Measurements from ENCODE around the gene NHEJ1. TPM values are rescaled to one million over a fixed set of nuclear protein-coding genes. Genes with fewer than 3 reads are reported as not detected.

The NHEJ1 gene
- total and polyA plus RNA-seq, 2 of the 13 experiments (the other 11 are each of a cell fraction or from before 2014, with no cell fraction given), result 30.0 to 30.7 TPM

DNA sequence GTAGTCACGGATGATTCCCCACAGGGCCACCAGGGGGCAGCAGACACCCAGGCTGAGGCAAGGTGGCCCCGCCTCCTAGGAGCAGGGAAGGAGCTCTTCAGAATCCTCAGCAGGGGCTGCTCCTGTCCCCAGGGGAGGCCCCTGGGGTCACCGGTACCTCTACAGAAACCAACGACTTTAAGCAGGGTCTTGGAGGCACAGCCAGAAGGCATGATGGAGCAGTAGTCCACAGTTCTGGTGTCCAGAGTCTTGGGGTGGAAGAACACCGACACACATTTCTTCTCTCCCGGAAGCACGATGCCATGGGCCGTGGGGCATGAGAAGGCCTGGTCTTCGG is 130.8 kb downstream of the NHEJ1 start (continued):
- no peak for TF ChIP-seq NONO (IDR thresholded peaks at IDR 0.05)
- 0 out of 2 replicates have a peak, but pooled peaks have one; percentile 18 for TF ChIP-seq NONO (CRISPR knock-in tag; conservative IDR thresholded peaks at IDR 0.05)
- no peak for TF ChIP-seq IRF2 (CRISPR knock-in tag; IDR thresholded peaks at IDR 0.05)
- TF ChIP-seq MIER2 (CRISPR knock-in tag; IDR thresholded peaks at IDR 0.05), result peak; percentile 82; the same call in 1 of the 2 replicates
- TF ChIP-seq ZNF513 (CRISPR knock-in tag; conservative IDR thresholded peaks at IDR 0.05), result no peak
- TF ChIP-seq KLF16 (CRISPR knock-in tag; IDR thresholded peaks at IDR 0.05), result 0 out of 4 replicates have a peak, but pooled peaks of 1 of the 2 experiments have one; percentile 37
- TF ChIP-seq CBFB (CRISPR knock-in tag; IDR thresholded peaks at IDR 0.05), result no peak
- TF ChIP-seq MAFK (conservative IDR thresholded peaks at IDR 0.05 in 1 of 2, IDR thresholded peaks at IDR 0.05 in 1 of 2; ENCODE audit: low read length in 2 of 2), result no peak
- TF ChIP-seq CSRNP2 (CRISPR knock-in tag; conservative IDR thresholded peaks at IDR 0.05; ENCODE audit: low read depth), result no peak
- no peak for TF ChIP-seq NCOA5 (CRISPR knock-in tag; IDR thresholded peaks at IDR 0.05)
- no peak for TF ChIP-seq TMF1 (CRISPR knock-in tag; IDR thresholded peaks at IDR 0.05; ENCODE audit: low read depth)
- TF ChIP-seq SCMH1 (CRISPR knock-in tag; IDR thresholded peaks at IDR 0.05; ENCODE audit: borderline replicate concordance), result no peak
- TF ChIP-seq ZNF768 (CRISPR knock-in tag; IDR thresholded peaks at IDR 0.05), result no peak
- peak; percentile 54 for TF ChIP-seq GABPB1 (CRISPR knock-in tag; IDR thresholded peaks at IDR 0.05)
- TF ChIP-seq ZNF251 (CRISPR knock-in tag; IDR thresholded peaks at IDR 0.05), result no peak
- TF ChIP-seq, protein P1, sequence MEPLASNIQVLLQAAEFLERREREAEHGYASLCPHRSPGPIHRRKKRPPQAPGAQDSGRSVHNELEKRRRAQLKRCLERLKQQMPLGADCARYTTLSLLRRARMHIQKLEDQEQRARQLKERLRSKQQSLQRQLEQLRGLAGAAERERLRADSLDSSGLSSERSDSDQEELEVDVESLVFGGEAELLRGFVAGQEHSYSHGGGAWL (CRISPR knock-in tag; IDR thresholded peaks at IDR 0.05), result 0 out of 2 replicates have a peak, but pooled peaks have one; percentile 23
- TF ChIP-seq ZNF577 (CRISPR knock-in tag; IDR thresholded peaks at IDR 0.05; ENCODE audit: borderline replicate concordance, low read depth), result no peak
- no peak; the same call in 1 of the 2 replicates for TF ChIP-seq ZNF124 (CRISPR knock-in tag; IDR thresholded peaks at IDR 0.05)
- TF ChIP-seq, protein P2, sequence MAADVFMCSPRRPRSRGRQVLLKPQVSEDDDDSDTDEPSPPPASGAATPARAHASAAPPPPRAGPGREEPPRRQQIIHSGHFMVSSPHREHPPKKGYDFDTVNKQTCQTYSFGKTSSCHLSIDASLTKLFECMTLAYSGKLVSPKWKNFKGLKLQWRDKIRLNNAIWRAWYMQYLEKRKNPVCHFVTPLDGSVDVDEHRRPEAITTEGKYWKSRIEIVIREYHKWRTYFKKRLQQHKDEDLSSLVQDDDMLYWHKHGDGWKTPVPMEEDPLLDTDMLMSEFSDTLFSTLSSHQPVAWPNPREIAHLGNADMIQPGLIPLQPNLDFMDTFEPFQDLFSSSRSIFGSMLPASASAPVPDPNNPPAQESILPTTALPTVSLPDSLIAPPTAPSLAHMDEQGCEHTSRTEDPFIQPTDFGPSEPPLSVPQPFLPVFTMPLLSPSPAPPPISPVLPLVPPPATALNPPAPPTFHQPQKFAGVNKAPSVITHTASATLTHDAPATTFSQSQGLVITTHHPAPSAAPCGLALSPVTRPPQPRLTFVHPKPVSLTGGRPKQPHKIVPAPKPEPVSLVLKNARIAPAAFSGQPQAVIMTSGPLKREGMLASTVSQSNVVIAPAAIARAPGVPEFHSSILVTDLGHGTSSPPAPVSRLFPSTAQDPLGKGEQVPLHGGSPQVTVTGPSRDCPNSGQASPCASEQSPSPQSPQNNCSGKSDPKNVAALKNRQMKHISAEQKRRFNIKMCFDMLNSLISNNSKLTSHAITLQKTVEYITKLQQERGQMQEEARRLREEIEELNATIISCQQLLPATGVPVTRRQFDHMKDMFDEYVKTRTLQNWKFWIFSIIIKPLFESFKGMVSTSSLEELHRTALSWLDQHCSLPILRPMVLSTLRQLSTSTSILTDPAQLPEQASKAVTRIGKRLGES (CRISPR knock-in tag; IDR thresholded peaks at IDR 0.05; ENCODE audit: borderline replicate concordance), result no peak
- no peak for TF ChIP-seq ZNF232 (CRISPR knock-in tag; IDR thresholded peaks at IDR 0.05; ENCODE audit: borderline replicate concordance)
- TF ChIP-seq NCOA1 (CRISPR knock-in tag; IDR thresholded peaks at IDR 0.05), result no peak
- TF ChIP-seq ATF3 (CRISPR knock-in tag; IDR thresholded peaks at IDR 0.05), result no peak
- no peak for TF ChIP-seq FOXP1 (IDR thresholded peaks at IDR 0.05)
- TF ChIP-seq FOXP1 (CRISPR knock-in tag; IDR thresholded peaks at IDR 0.05), result no peak
- TF ChIP-seq RBAK (CRISPR knock-in tag; IDR thresholded peaks at IDR 0.05), result no peak
- TF ChIP-seq MIER3 (CRISPR knock-in tag; IDR thresholded peaks at IDR 0.05; ENCODE audit: borderline replicate concordance), result no peak
- TF ChIP-seq ZNF432 (CRISPR knock-in tag; IDR thresholded peaks at IDR 0.05; ENCODE audit: borderline replicate concordance), result no peak
- no peak for TF ChIP-seq DNMT1 (CRISPR knock-in tag; IDR thresholded peaks at IDR 0.05)

All from HepG2 (cell line).